HTR-8/SVneo (cell line): ENCODE measurements around the gene MARS1.
"Not testable (repeated sequence)": the region's sequence is repeated elsewhere in the genome, so short reads cannot be mapped to it uniquely, and the experiment has no call there.

Experiments
- DNase-seq: peaks from one replicate; pipeline ENCODE4 v3.0.0; 2011; ENCODE audit warnings: low spot score, mixed read lengths; ENCODE audit not compliant: insufficient read length
- FAIRE-seq: peaks from 2 replicates; lab custom pipeline; 2011; peaks lifted over from hg19 to GRCh38; lab: Jason Lieb, UNC

The MARS1 gene

DNA sequence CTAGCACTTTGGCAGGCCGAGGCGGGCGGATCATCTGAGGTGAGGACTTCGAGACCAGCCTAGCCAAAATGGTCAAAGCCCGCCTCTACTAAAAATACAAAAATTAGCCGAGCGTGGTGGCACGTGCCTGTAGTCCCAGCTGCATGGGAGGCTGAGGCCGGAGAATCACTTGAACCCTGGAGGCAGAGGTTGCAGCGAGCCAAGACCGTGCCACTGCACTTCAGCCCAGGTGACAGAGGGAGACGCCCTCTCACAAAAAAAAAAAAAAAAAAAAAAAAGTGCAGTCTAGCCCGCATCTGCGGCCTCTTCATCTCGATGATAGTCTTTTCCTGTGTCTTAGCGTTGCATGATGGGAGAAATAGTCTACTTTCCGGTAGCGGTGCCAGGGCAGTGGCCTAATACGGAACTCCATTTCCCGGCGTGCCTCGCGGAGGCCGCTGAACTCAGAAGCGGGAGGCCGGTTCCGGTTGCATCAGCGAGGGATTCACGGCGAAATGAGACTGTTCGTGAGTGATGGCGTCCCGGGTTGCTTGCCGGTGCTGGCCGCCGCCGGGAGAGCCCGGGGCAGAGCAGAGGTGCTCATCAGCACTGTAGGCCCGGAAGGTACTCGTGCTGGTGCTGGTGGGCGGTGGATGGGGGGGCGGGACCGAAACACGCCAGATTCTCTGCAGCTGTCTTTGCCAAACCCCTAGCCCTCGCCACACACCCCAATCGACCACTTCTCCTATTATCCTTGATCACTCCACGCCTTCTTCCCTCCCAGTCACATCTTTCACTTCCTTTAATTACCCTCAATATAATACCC lies at the start of gene MARS1:
MARS1 (plus strand) TSS at position 472 of the 805 bp plus-strand sequence; CDS start at position 495, 23 bp downstream.
- FAIRE-seq (peak; percentile 73), DNase-seq (peak; percentile 95)

- FAIRE-seq (no peak), DNase-seq (no peak)
Measured at GRCh38 chr12:57438400-57438799, 49.5 kb upstream of the MARS1 start.

DNA sequence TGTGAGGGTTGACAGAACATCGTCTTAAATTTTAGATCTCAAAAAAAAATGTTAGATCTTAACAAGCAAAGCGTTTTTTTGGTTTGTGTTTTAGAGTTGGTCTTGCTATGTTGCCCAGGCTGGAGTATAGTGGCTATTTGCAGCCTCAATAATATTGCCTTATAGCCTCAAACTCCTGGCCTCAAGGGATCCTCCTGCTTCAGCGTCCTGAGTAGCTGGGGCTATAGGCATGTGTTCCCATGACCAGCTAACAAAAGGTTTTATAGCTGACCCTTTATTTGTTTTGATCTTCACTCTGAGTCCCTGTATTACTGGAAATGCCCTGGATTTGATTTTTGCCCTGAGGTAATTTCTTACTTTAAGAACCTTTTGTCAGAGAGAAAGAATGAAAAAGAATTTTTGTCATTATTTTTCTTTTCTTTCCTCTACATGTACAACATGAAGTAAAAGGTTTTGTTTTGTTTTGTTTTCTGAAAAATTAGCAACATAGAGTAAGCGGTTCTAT lies 48.1 kb upstream of the MARS1 start:
- DNase-seq = no peak
- no peak for FAIRE-seq

DNA sequence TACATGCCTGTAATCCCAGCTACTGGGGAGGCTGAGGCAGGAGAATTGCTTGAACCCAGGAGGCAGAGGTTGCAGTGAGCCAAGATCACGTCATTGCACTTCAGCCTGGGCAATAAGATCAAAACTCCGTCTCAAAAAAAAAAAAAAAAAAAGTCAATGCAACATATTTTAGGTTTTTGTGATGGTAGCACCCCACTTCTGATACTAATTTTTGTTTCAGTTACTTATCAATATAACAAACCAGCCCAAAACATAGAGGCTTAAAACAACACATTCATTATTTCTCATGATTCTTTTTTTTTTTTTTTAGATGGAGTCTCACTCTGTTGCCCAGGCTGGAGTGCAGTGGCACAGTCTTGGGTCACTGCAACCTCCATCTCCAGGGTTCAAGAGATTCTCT lies 46.5 kb upstream of the MARS1 start:
- FAIRE-seq, DNase-seq: not testable (repeated sequence)

GRCh38 chr12:57441846-57442427 lies 45.9 kb upstream of the MARS1 start:
- no peak for DNase-seq
- no peak for FAIRE-seq

DNA sequence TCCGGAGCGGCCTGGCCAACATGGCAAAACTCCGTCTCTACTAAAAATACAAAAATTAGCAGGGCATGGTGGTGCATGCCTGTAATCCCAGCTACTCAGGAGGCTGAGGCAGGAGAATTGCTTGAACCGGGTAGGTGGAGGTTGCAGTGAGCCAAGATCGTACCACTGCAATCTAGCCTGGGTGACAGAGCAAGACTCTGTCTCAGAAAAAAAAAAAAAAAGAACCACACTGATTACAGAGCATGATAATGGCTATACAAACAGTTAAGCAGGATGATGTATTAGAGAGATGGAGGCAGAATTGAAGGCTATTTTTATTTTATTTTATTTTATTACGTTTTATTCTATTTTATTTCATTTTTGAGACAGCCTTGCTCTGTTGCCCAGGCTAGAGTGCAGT lies 43.5 kb upstream of the MARS1 start:
- DNase-seq, FAIRE-seq: not testable (repeated sequence)

DNA sequence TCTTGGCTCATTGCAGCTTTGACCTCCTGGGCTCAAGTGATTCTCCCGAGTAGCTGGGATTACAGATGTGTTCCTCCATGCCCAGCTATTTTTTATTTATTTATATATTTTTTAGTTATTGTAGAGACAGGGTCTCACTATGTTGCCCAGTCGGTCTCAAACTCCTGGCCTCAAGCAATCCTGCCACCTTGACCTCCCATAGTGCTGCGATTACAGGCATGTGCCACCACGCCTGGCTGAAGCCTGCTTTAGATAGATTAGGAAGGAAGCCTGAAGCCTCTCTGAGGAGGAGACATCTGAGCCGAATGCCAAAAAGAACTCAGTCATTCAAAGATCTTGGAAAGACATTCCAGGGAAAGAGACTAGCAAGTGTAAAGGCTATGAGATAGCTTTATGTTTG lies 43.1 kb upstream of the MARS1 start:
- DNase-seq (no peak), FAIRE-seq (no peak)

- no peak for DNase-seq
- no peak for FAIRE-seq
Measured at GRCh38 chr12:57446292-57446960, 41.4 kb upstream of the MARS1 start.

DNA sequence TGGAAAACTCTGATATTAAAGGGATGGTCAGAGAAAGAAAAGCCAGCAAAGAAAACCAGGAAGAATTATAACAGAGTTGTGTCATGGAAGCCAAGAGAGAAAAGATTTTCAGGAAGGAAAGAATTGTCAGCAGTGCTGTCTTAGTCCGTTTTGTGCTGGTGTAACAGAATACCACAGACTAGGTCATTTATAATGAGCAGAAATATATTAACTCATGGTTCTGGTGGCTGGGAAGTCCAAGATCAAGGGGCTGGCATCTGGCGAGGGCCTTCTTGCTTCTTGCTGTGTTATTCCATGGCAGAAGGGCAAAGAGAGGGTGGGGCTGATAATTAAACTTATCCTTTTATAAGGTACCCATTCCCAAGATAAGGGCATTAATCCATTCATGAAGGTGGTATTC lies 39.2 kb upstream of the MARS1 start:
- DNase-seq = no peak
- no peak for FAIRE-seq

DNA sequence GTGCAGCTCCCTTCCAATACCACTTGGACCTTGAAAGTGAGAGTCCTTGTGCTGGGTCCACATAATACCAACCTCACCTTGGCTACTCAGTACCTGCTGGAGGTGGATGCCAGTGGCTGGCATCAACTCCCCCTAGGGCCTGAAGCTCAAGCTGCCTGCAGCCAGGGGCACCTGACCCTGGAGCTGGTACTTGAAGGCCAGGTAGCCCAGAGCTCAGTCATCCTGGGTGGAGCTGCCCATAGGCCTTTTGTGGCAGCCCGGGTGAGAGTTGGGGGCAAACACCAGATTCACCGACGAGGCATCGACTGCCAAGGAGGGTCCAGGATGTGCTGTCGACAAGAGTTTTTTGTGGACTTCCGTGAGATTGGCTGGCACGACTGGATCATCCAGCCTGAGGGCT lies 38.5 kb upstream of the MARS1 start:
- DNase-seq (no peak), FAIRE-seq (no peak)

- DNase-seq (no peak), FAIRE-seq (no peak)
Measured at GRCh38 chr12:57450057-57450456, 37.8 kb upstream of the MARS1 start.

GRCh38 chr12:57451233-57451778 lies 36.6 kb upstream of the MARS1 start:
- FAIRE-seq (no peak), DNase-seq (no peak)

- peak; percentile 36 for DNase-seq
Measured at GRCh38 chr12:57452181-57452936, 35.5 kb upstream of the MARS1 start.

DNA sequence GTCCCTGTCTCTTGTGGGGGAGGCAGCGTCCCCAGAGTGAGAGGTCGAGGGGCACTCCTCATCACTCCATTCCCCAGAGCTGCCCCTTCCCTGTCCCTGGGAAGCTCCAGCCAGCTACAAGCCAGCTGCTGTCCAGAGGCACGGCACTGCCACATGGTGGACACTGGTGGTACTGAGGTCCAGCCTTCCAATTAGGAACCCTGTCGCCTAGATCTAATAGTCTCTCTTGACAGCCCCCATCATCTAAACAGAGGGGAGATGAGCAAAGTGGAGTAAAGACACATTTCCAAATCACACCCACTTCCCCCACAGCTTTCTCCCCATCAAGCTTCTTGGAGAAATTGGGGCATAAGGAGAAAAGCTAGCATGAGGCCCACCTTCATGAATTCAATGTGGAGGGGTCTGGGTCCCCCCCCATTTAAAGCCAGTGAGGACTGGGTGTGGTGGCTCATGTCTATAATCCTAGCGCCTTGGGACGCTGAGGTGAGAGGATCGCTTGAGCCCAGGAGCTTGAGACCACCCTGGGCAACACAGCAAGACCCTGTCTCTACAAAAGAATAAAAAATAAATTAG lies 34.8 kb upstream of the MARS1 start:
- peak; percentile 73 for DNase-seq
- peak; percentile 23 for FAIRE-seq

More at GRCh38 chr12:57452181-57452936, 35.5 kb upstream of the MARS1 start:
- no peak for FAIRE-seq

- FAIRE-seq (no peak), DNase-seq (no peak)
Measured at GRCh38 chr12:57454213-57454565, 33.7 kb upstream of the MARS1 start.

DNA sequence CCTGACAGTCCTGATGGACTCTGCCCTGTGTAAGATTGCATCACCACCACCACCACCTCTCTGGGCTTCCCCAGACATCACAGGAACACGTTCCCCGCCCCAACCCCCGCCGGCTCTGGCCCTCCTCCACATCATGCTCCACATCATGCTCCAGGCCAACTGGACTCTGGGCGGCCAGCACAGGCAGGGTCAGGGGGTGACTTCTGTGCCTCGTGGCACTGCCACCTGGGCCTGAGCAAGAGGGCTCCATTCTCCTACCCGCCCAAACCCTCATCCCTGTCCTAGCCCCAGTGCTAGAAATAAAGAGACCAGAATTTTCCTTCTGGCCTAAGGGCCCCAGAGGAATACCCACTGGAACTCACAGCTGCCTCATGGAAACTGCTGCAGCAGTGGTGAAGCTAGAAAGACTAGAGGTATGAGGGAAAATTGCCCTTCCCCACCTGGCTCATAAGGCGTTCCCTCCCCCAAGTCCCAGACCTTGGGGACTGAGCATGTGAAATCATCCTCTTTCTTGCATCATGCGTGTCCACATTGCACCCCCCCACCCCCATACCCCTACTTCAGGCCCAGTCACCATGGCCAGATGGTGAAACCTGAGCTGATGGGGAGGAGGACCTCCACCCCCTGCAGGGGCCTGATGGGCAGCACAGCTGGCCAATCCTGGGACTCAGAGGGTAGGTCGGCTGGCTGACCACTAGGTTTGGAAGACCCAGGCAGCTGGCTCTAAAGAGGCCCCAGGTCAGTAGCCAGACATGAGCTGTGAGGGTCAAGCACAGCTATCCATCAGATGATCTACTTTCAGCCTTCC lies 33.1 kb upstream of the MARS1 start, which contains the start of gene INHBE:
INHBE (plus strand) TSS at position 742 of the 808 bp plus-strand sequence. CDS start 230 bp downstream, outside the sequence.
- no peak for DNase-seq
- no peak for FAIRE-seq

DNA sequence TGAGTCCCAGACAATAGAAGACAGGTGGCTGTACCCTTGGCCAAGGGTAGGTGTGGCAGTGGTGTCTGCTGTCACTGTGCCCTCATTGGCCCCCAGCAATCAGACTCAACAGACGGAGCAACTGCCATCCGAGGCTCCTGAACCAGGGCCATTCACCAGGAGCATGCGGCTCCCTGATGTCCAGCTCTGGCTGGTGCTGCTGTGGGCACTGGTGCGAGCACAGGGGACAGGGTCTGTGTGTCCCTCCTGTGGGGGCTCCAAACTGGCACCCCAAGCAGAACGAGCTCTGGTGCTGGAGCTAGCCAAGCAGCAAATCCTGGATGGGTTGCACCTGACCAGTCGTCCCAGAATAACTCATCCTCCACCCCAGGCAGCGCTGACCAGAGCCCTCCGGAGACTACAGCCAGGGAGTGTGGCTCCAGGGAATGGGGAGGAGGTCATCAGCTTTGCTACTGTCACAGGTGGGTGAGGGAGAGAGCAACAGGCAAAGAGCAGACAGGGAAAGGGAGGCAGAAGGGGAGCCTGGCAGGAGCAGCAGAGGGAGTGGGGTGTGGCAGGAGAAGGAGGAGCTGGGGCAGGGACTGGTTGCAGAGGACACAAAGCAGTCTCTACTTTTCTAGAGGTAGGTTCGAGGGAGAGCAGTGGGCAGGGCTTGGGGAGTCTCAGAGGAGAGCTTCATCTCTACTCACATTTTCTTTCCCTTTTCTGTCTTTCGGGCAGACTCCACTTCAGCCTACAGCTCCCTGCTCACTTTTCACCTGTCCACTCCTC lies 32.3 kb upstream of the MARS1 start:
- no peak for DNase-seq
- no peak for FAIRE-seq

DNA sequence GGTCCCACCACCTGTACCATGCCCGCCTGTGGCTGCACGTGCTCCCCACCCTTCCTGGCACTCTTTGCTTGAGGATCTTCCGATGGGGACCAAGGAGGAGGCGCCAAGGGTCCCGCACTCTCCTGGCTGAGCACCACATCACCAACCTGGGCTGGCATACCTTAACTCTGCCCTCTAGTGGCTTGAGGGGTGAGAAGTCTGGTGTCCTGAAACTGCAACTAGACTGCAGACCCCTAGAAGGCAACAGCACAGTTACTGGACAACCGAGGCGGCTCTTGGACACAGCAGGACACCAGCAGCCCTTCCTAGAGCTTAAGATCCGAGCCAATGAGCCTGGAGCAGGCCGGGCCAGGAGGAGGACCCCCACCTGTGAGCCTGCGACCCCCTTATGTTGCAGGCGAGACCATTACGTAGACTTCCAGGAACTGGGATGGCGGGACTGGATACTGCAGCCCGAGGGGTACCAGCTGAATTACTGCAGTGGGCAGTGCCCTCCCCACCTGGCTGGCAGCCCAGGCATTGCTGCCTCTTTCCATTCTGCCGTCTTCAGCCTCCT lies 31.6 kb upstream of the MARS1 start:
- FAIRE-seq (no peak), DNase-seq (peak; percentile 62)
